Fibroblast of pulmonary artery (primary cell): ENCODE data around the gene TLX2.
A peak's percentile ranks its signal among the peaks of the same experiment; 100 is the strongest.
"Not testable (repeated sequence)": the region's sequence is repeated elsewhere in the genome, so short reads cannot be mapped to it uniquely, and the experiment has no call there.

Experiments used
- DNase-seq: peaks from one replicate; pipeline ENCODE4 v3.0.0-alpha.2; 2010; ENCODE audit warnings: low read depth
- H3K4me3 ChIP-seq: replicated peaks from 2 replicates; pipeline ENCODE4 v1.5.1; 2011; ENCODE audit warnings: low read depth, mild to moderate bottlenecking, control low read depth, low read length, moderate library complexity
- CTCF ChIP-seq: IDR thresholded peaks from 2 replicates; pipeline ENCODE4 v1.5.1; 2011; ENCODE audit warnings: mild to moderate bottlenecking, control low read depth, low read length, inconsistent platforms; ENCODE audit errors: missing control alignments

The TLX2 gene

GRCh38 chr2:74560591-74560990, 46.3 kb downstream of the TLX2 start:
- H3K4me3 ChIP-seq, result no peak overlapping the region
- DNase-seq, result no peak
- no peak for TF ChIP-seq CTCF

- DNase-seq, H3K4me3 ChIP-seq: not testable (repeated sequence)
Measured at GRCh38 chr2:74561022-74561421, 46.8 kb downstream of the TLX2 start.

DNA sequence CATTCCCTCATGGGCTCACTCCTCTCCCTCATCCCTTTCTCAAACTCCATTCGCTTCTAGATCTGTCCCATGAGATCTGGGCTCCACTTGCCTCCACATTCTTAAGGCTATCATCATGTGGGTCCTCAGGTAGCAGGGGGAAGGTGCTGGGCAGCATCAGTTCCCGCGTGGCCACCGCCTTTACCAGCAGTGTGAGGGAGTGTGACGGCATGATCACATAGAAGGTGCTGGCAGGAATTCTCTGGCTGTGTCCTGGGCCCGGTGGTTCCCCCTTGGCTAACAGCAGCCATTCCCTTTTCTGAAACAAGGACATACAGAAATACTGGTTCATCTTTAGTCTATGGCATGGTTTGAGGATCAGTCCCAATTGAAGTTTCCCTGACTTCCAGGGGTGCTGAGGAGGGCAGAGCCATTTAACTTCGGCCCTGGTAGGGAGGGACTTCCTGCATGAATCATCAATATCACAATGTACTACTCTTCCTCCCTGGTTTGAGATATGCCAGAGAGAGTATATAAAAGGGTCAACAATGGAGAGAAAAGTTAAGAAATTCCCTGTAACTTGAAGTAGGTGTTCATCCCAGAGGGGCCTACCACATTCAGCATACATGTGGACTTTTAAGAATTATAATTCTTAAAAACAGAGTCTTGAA, 48.0 kb downstream of the TLX2 start:
- no peak for TF ChIP-seq CTCF
- H3K4me3 ChIP-seq, result no peak overlapping the region
- no peak for DNase-seq

DNA sequence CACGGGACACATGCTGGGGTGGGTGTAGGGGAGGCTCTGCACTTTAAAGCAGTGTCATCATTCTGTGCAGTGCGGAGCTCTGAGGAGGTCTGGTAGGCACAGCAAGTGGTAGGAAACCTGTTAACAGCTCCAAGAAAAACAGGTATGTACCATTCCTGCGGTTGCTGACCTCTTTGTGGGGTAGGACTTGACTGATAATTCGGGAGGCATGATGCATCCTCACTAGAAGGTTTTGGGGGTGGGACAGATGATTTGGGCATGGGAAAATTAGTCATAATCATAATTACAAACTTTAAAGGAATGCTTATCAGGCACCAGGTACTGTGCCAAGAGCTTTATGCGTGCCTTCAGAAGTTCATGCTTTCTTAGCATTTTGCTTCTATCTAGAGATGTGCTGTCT, 50.0 kb downstream of the TLX2 start:
- TF ChIP-seq CTCF, result no peak
- no peak overlapping the region for H3K4me3 ChIP-seq
- peak; percentile 48 for DNase-seq

DNA sequence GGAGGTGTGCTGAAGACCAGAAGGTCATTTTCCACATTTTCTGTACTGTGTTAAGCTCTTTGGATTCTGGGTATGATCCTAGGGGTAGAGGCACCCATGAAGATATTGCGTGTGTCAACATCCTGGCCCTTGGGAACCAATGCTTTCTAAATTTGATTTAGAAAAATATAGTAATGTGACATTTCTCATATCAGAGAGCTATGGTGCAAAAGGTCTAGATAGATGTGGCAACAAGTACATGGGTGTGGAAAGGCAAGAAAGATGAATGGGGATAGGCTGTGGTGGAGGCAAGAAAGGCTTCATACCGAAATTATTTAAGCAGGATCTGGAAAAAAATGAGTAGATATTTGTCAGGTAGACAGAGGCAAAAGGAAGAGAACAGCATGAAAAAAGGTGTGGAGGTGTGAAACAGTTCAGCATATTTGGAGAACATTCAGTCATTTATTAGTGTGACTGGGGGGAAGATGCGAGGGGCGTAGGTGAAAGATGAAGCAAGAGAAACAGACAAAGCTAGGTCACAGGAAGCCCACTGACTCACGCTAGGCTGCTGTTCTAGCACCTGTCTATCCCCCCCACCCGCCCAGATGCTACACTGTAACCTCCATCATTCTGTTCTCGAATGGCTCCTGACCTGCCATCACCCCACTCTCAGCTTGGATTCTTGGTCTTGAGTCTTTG, 52.0 kb downstream of the TLX2 start:
- DNase-seq, result no peak
- no peak overlapping the region for H3K4me3 ChIP-seq

DNA sequence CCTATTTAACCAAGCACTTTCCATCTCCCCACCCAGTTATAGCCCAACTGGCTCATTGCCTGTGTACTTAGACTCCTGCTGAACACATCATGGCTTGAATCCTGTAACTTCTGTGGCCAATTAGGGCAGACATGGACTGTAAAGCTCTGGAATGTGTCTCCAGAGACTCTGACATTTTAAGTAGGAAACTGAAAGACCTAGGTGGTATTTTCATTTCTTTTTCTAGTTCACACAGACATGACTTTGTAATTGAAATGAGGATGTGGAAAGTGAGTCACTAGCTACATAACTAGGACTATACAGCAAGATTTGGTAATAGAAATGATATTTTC, 52.5 kb downstream of the TLX2 start:
- no peak for TF ChIP-seq CTCF
- DNase-seq, result peak; percentile 70
- no peak overlapping the region for H3K4me3 ChIP-seq

More for the DNA sequence above, 52.0 kb downstream of the TLX2 start:
- no peak for TF ChIP-seq CTCF
